ENCODE results near the gene MYO1H. TPM values are rescaled to one million over a fixed set of nuclear protein-coding genes. Genes with fewer than 3 reads are reported as not detected.

The MYO1H gene
- total and polyA plus RNA-seq, 2 of the 8 experiments (the other 6 are each of a cell fraction or from before 2014, with no cell fraction given): 0.03 TPM; not detected in 1

Other genes starting within 250 kb of the MYO1H start
- 12.9 and 15.3 TPM in 2 replicates for gene ACACB, start 231.3 kb upstream of the MYO1H start, total RNA-seq (2021; fragmentation: NEBNext Ultra II Directional; extraction: Animal tissue kit (Norgen Biotek cat#: 25700))
- gene ACACB, start 231.3 kb upstream of the MYO1H start, polyA plus RNA-seq (2011; rRNA removed): 5.8 and 7.1 TPM in 2 replicates
- 0.26 and 0.57 TPM in 2 replicates for gene FOXN4, start 38.6 kb upstream of the MYO1H start, total RNA-seq (2021; fragmentation: NEBNext Ultra II Directional; extraction: Animal tissue kit (Norgen Biotek cat#: 25700))
- 0.29 and 0.78 TPM in 2 replicates for gene FOXN4, start 38.6 kb upstream of the MYO1H start, polyA plus RNA-seq (2011; rRNA removed)
- 52.4 and 54.3 TPM in 2 replicates for gene KCTD10, start 129.4 kb downstream of the MYO1H start, total RNA-seq (2021; fragmentation: NEBNext Ultra II Directional; extraction: Animal tissue kit (Norgen Biotek cat#: 25700))
- gene KCTD10, start 129.4 kb downstream of the MYO1H start, polyA plus RNA-seq (2011; rRNA removed): 45.3 and 59.6 TPM in 2 replicates
- gene UBE3B, start 129.7 kb downstream of the MYO1H start, total RNA-seq (2021; fragmentation: NEBNext Ultra II Directional; extraction: Animal tissue kit (Norgen Biotek cat#: 25700)): 21.1 and 21.8 TPM in 2 replicates
- gene UBE3B, start 129.7 kb downstream of the MYO1H start, polyA plus RNA-seq (2011; rRNA removed): 14.0 and 17.1 TPM in 2 replicates
- gene MMAB, start 225.6 kb downstream of the MYO1H start, total RNA-seq (2021; fragmentation: NEBNext Ultra II Directional; extraction: Animal tissue kit (Norgen Biotek cat#: 25700)): 17.1 and 18.5 TPM in 2 replicates
- gene MMAB, start 225.6 kb downstream of the MYO1H start, polyA plus RNA-seq (2011; rRNA removed): 12.9 and 14.5 TPM in 2 replicates
- 15.7 and 17.0 TPM in 2 replicates for gene MVK, start 225.9 kb downstream of the MYO1H start, total RNA-seq (2021; fragmentation: NEBNext Ultra II Directional; extraction: Animal tissue kit (Norgen Biotek cat#: 25700))
- 20.9 and 21.5 TPM in 2 replicates for gene MVK, start 225.9 kb downstream of the MYO1H start, polyA plus RNA-seq (2011; rRNA removed)